Gastroesophageal sphincter (tissue), 3 donors: ENCODE data around the gene DBNDD2.

ENCODE experiments used
- CTCF ChIP-seq, 4 experiments: fragments of 200-600 bp in 2 of 4; fragments of 450-650 bp in 2 of 4; sonication (generic) in 1 of 4; IDR thresholded peaks; one replicate each; pipeline ENCODE4 v1.5.1; 2017 to 2019; ENCODE audit warnings: antibody characterized with exemption in 4 of 4, mild to moderate bottlenecking in 2 of 4, moderate library complexity in 2 of 4
- EP300 ChIP-seq: sonication (generic); formaldehyde crosslinking; IDR thresholded peaks from one replicate; pipeline ENCODE4 v1.6.1; 2017; ENCODE audit warnings: antibody characterized with exemption, mild to moderate bottlenecking
- POLR2A ChIP-seq, 2 donors: fragments of 450-650 bp; IDR thresholded peaks; one replicate each; pipeline ENCODE4 v1.6.1; 2017; ENCODE audit warnings: antibody characterized with exemption in 2 of 2, mild to moderate bottlenecking in 2 of 2, moderate library complexity in 1 of 2
- POLR2AphosphoS5 ChIP-seq: sonication (generic); formaldehyde crosslinking; IDR thresholded peaks from one replicate; pipeline ENCODE4 v1.6.1; 2017; ENCODE audit warnings: antibody characterized with exemption

GRCh38 chr20:45400346-45401031 is 7.6 kb upstream of the DBNDD2 start:
- TF ChIP-seq CTCF (IDR thresholded peaks at IDR 0.05) (no peak), POLR2AphosphoS5 (no peak), POLR2A (IDR thresholded peaks at IDR 0.05) (no peak), EP300 (no peak)
